OCI-M2 (cell line): ENCODE data around the gene CIT.
"Not testable (repeated sequence)": the region's sequence is repeated elsewhere in the genome, so short reads cannot be mapped to it uniquely, and the experiment has no call there.

Experiments used
- DNase-seq: peaks from one replicate; lab custom pipeline; 2025; ENCODE audit not compliant: unreplicated experiment; lab: John Stamatoyannopoulos, UW

Gene CIT

GRCh38 chr12:119679490-119679889, 197.6 kb downstream of the CIT start:
- DNase-seq = no peak

- no peak for DNase-seq
Observed at GRCh38 chr12:119679081-119679480, 198.0 kb downstream of the CIT start.

- DNase-seq = no peak
Observed at GRCh38 chr12:119678459-119678858, 198.7 kb downstream of the CIT start.

GRCh38 chr12:119676573-119676972, 200.5 kb downstream of the CIT start:
- DNase-seq = no peak

GRCh38 chr12:119676022-119676421, 201.1 kb downstream of the CIT start:
- no peak for DNase-seq

- no peak for DNase-seq
Observed at GRCh38 chr12:119674560-119674959, 202.6 kb downstream of the CIT start.

- DNase-seq = no peak
Observed at GRCh38 chr12:119673634-119674033, 203.5 kb downstream of the CIT start.

- DNase-seq = no peak
Observed at GRCh38 chr12:119672194-119672593, 204.9 kb downstream of the CIT start.

- no peak for DNase-seq
Observed at GRCh38 chr12:119671070-119671469, 206.1 kb downstream of the CIT start.

- DNase-seq = no peak
Observed at GRCh38 chr12:119669744-119670472, 207.2 kb downstream of the CIT start.

GRCh38 chr12:119668324-119668841, 208.7 kb downstream of the CIT start:
- no peak for DNase-seq

GRCh38 chr12:119667577-119668323, 209.4 kb downstream of the CIT start, which contains the start of gene PRKAB1:
Gene PRKAB1 (plus strand): TSS chr12:119668133. CDS start chr12:119668245, 112 bp downstream.
- peak; percentile 52 for DNase-seq

GRCh38 chr12:119666900-119667576, 210.1 kb downstream of the CIT start:
- no peak for DNase-seq

GRCh38 chr12:119666226-119666795, 210.8 kb downstream of the CIT start:
- DNase-seq = no peak

GRCh38 chr12:119665164-119665929, 211.8 kb downstream of the CIT start:
- DNase-seq = peak; percentile 64

- DNase-seq = no peak
Observed at GRCh38 chr12:119664642-119665041, 212.5 kb downstream of the CIT start.

- no peak for DNase-seq
Observed at GRCh38 chr12:119661882-119662281, 215.2 kb downstream of the CIT start.

- no peak for DNase-seq
Observed at GRCh38 chr12:119660076-119660475, 217.0 kb downstream of the CIT start.

GRCh38 chr12:119659289-119659897, 217.7 kb downstream of the CIT start:
- no peak for DNase-seq

GRCh38 chr12:119658166-119658565, 219.0 kb downstream of the CIT start:
- not testable (repeated sequence) for DNase-seq
